Measurements from ENCODE around the gene RHBDD1.

The RHBDD1 gene

GRCh38 chr2:226885769-226886435 is 50.0 kb downstream of the RHBDD1 start:
- no peak for DNase-seq (ENCODE audit: low spot score)

GRCh38 chr2:226887940-226888339 is 52.1 kb downstream of the RHBDD1 start:
- DNase-seq (ENCODE audit: low spot score), result no peak

- no peak for DNase-seq (ENCODE audit: low spot score)
Measured at GRCh38 chr2:226888378-226888965, 52.6 kb downstream of the RHBDD1 start.

GRCh38 chr2:226888971-226889370 is 53.1 kb downstream of the RHBDD1 start:
- no peak for DNase-seq (ENCODE audit: low spot score)

- DNase-seq (ENCODE audit: low spot score), result no peak
Measured at GRCh38 chr2:226890286-226890685, 54.4 kb downstream of the RHBDD1 start.

GRCh38 chr2:226891780-226892590 is 56.1 kb downstream of the RHBDD1 start:
- no peak for DNase-seq (ENCODE audit: low spot score)

- no peak for DNase-seq (ENCODE audit: low spot score)
Measured at GRCh38 chr2:226892729-226893128, 56.9 kb downstream of the RHBDD1 start.

- DNase-seq (ENCODE audit: low spot score), result no peak
Measured at GRCh38 chr2:226893216-226893615, 57.4 kb downstream of the RHBDD1 start.

GRCh38 chr2:226894752-226895151 is 58.9 kb downstream of the RHBDD1 start:
- DNase-seq (ENCODE audit: low spot score), result no peak

- DNase-seq (ENCODE audit: low spot score), result no peak
Measured at GRCh38 chr2:226895579-226895978, 59.7 kb downstream of the RHBDD1 start.

- DNase-seq (ENCODE audit: low spot score), result no peak
Measured at GRCh38 chr2:226898121-226898520, 62.3 kb downstream of the RHBDD1 start.

- DNase-seq (ENCODE audit: low spot score), result no peak
Measured at GRCh38 chr2:226898897-226899296, 63.0 kb downstream of the RHBDD1 start.

GRCh38 chr2:226902041-226902966 is 66.5 kb downstream of the RHBDD1 start:
- DNase-seq (ENCODE audit: low spot score), result no peak

GRCh38 chr2:226903179-226903578 is 67.3 kb downstream of the RHBDD1 start:
- no peak for DNase-seq (ENCODE audit: low spot score)

GRCh38 chr2:226904592-226904991 is 68.7 kb downstream of the RHBDD1 start:
- DNase-seq (ENCODE audit: low spot score), result no peak

- no peak for DNase-seq (ENCODE audit: low spot score)
Measured at GRCh38 chr2:226905718-226906117, 69.9 kb downstream of the RHBDD1 start.

- no peak for DNase-seq (ENCODE audit: low spot score)
Measured at GRCh38 chr2:226906163-226906693, 70.4 kb downstream of the RHBDD1 start.

GRCh38 chr2:226909126-226909525 is 73.3 kb downstream of the RHBDD1 start:
- no peak for DNase-seq (ENCODE audit: low spot score)

- DNase-seq (ENCODE audit: low spot score), result no peak
Measured at GRCh38 chr2:226909836-226910235, 74.0 kb downstream of the RHBDD1 start.

- no peak for DNase-seq (ENCODE audit: low spot score)
Measured at GRCh38 chr2:226910384-226910783, 74.5 kb downstream of the RHBDD1 start.

GRCh38 chr2:226911932-226912331 is 76.1 kb downstream of the RHBDD1 start:
- no peak for DNase-seq (ENCODE audit: low spot score)

- peak; percentile 33 for DNase-seq (ENCODE audit: low spot score)
Measured at GRCh38 chr2:226913641-226914040, 77.8 kb downstream of the RHBDD1 start.
